Activated CD4-positive, alpha-beta memory T cell treated with anti-CD3 and anti-CD28 coated beads, Interleukin-2, amount 10 ng/mL, durations not matched to agents 7 days and 5 days (primary cell): ENCODE measurements around the gene TGFB1. TPM values are rescaled to one million over a fixed set of nuclear protein-coding genes. Genes with fewer than 3 reads are reported as not detected.

Experiments used
- CTCF ChIA-PET: fragments of 350-600 bp; sonication (Branson Sonifier 250); formaldehyde crosslinking; loops from one replicate; lab custom pipeline; 2021; ENCODE audit warnings: antibody characterized with exemption, inconsistent platforms; lab: Charles Lee
- POLR2A ChIA-PET: fragments of 350-600 bp; sonication (Branson Sonifier 250); formaldehyde crosslinking; loops from one replicate; lab custom pipeline; 2021; ENCODE audit warnings: antibody characterized with exemption; lab: Charles Lee
- DNase-seq: peaks from one replicate; pipeline ENCODE4 v3.0.0-alpha.2; 2020
- H3K27ac Mint-ChIP-seq: one replicate; pipeline ENCODE4 v1.8.0; 2021; ENCODE audit warnings: mild to moderate bottlenecking, mixed read lengths
- H3K27me3 Mint-ChIP-seq: one replicate; pipeline ENCODE4 v1.8.0; 2021; ENCODE audit warnings: mixed read lengths
- H3K36me3 Mint-ChIP-seq: one replicate; pipeline ENCODE4 v1.8.0; 2021; ENCODE audit warnings: low read depth, mixed read lengths
- H3K4me1 Mint-ChIP-seq: one replicate; pipeline ENCODE4 v1.8.0; 2021; ENCODE audit warnings: mixed read lengths
- H3K4me3 Mint-ChIP-seq: one replicate; pipeline ENCODE4 v1.8.0; 2021; ENCODE audit warnings: mild to moderate bottlenecking, mixed read lengths
- H3K9me3 Mint-ChIP-seq: one replicate; pipeline ENCODE4 v1.8.0; 2021; ENCODE audit warnings: mixed read lengths
- total RNA-seq, 2 experiments: library from RNA; stranded (reverse); gene quantifications; one replicate each; pipeline ENCODE4 v1.2.3, GENCODE V29; 2021

The TGFB1 gene
- total RNA-seq, 2 experiments from 2014 or later = 236 to 247 TPM

DNA sequence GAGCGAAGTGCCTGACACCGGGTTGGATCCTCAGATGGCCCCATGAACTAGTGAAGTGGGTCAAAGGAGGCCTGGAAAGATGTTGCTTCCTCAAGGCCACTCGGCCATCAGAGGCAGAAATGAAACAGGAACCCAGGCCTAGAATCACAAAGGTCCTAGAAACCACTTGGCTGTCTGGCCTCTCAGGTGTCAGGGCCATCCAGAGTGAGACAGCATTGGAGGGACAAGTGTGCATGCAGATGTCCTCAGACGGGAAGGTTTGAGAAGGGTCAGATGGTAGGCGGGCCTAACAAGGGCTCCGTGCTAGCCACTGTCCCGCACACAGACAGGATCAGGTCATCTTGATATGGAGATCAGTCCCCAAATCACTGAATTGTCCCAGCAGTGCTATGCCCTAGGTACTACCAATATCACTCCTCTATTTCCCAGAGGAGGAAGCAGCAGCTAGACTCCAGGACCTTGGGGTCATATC, 29.5 kb downstream of the TGFB1 start:
- H3K27me3 Mint-ChIP-seq = no peaks in the 10 kb centered on the region
- peaks cover 58% of the 10 kb centered on the region for H3K4me1 Mint-ChIP-seq
- no peaks in the 10 kb centered on the region for H3K9me3 Mint-ChIP-seq
- H3K4me3 Mint-ChIP-seq = no peak overlapping the region
- DNase-seq = no peak
- ChIA-PET POLR2A (interaction anchor here (1.5 to 7.7 kb wide), 3 partner anchors 15 to 104 kb away, joined by 3 to 42 read pairs (median 6); partner anchors contain the start of gene CCDC97), CTCF (interaction anchor here (0.6 kb wide), 1 partner anchor 1340 kb away, joined by 3 read pairs; no protein-coding TSS in a partner anchor)
- peak overlapping the region; percentile 74 for H3K27ac Mint-ChIP-seq
- H3K36me3 Mint-ChIP-seq = peaks cover 64% of the 10 kb centered on the region

DNA sequence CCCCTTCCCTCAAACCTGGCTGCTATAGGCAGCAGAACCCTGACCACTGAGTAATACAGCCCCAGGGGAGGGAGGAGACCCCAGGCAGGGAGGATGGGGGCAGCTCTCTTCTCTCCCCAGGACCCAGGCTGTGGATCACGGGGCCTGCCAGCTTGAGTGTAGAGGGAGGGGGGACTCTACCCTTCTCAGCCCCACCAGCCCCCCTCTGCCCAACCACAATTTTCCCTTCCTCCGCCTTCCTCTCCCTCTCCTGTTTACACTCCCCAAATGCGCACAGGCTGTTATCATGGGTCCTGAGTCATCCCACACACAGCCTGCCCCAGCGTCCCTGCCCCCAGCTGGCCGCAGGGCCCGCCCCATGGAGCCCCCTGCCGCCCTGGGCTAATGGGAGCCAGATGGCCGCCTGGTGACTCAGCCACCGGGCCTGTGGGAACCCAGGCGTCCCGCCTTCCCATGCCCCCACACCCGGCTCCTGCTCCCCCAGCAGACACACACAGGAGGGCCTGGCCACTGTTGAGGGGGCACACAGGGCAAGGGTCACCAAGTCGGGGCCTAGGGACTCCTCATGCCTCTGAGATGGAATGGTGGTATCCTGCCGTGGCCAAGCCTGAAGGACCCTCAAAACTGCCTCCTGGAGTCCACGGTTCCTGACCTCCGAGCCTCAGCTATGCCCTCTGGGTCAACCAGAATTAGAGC, 30.1 kb downstream of the TGFB1 start:
- ChIA-PET CTCF (interaction anchor here (1.5 kb wide), 1 partner anchor 29 kb away, joined by 3 read pairs; no protein-coding TSS in a partner anchor), POLR2A (interaction anchor here (1.0 to 7.7 kb wide), 3 partner anchors 14 to 537 kb away, joined by 3 to 42 read pairs (median 11); partner anchors contain the start of genes CCDC97 and RPS19)
- peaks cover 51% of the 10 kb centered on the region for H3K4me1 Mint-ChIP-seq
- H3K36me3 Mint-ChIP-seq = peaks cover 65% of the 10 kb centered on the region
- no peak overlapping the region for H3K4me3 Mint-ChIP-seq
- no peaks in the 10 kb centered on the region for H3K27me3 Mint-ChIP-seq
- H3K9me3 Mint-ChIP-seq = no peaks in the 10 kb centered on the region
- peak overlapping the region; percentile 34 for H3K27ac Mint-ChIP-seq
- no peak for DNase-seq

DNA sequence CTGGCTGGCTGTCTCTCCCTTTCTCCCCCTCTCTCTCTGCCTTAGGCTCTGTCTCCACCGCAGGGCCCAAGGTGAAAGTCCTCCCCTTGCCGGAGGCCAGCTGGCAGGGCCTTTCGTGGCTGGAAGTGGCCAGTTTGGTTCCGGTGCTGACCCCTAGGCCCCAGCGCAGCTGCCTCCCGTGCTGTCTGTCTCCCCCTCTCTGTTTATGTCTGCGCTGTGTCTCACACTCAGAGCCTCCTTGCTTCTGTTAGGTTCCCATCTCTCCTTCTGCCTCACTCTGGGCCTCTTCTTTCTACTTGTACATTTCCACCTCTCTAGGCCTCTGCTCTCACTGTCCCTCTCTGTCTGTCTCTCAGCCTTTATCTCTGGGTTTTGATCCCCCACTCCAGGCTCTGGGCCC, 30.7 kb downstream of the TGFB1 start:
- POLR2A ChIA-PET = interaction anchor here (1.0 to 7.7 kb wide), 3 partner anchors 13 to 537 kb away, joined by 3 to 42 read pairs (median 11); partner anchors contain the start of genes CCDC97 and RPS19

DNA sequence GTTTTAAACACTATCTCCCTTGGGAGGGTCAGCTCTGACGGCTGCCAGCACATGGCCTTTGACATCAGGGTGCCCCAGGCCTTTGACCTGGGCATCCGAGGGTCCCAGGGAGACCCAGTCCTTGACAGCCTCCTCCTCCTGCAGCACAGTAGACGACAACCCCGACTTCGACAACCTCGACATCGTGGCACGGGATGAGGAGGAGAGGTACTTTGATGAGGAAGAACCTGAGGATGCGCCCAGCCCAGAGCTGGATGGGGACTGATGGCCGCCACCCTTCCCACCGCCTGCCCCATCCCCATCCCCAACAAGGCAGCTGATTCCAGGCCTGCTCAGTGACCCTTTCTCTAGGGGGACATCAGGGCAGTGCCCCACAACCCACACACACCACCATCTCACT, 31.3 kb downstream of the TGFB1 start:
- DNase-seq = no peak
- no peak overlapping the region for H3K4me3 Mint-ChIP-seq
- H3K36me3 Mint-ChIP-seq = peaks cover 67% of the 10 kb centered on the region
- H3K4me1 Mint-ChIP-seq = peaks cover 41% of the 10 kb centered on the region
- H3K9me3 Mint-ChIP-seq = no peaks in the 10 kb centered on the region
- H3K27me3 Mint-ChIP-seq = no peaks in the 10 kb centered on the region
- ChIA-PET POLR2A (interaction anchor here (1.0 to 7.7 kb wide), 4 partner anchors 13 to 538 kb away, joined by 3 to 42 read pairs (median 10); partner anchors contain the start of genes CCDC97, HNRNPUL1 and RPS19), CTCF (interaction anchor here (1.2 to 1.5 kb wide), 3 partner anchors 30 to 35 kb away, joined by 3 to 4 read pairs (median 3); no protein-coding TSS in a partner anchor)
- peak overlapping the region; percentile 52 for H3K27ac Mint-ChIP-seq

More for the DNA sequence above, 30.7 kb downstream of the TGFB1 start:
- Mint-ChIP-seq H3K27ac (peak overlapping the region; percentile 34), H3K27me3 (no peaks in the 10 kb centered on the region), H3K4me1 (peaks cover 45% of the 10 kb centered on the region), H3K9me3 (no peaks in the 10 kb centered on the region), H3K4me3 (no peak overlapping the region), H3K36me3 (peaks cover 65% of the 10 kb centered on the region)
- CTCF ChIA-PET = interaction anchor here (1.2 to 1.5 kb wide), 2 partner anchors 30 to 32 kb away, joined by 3 to 4 read pairs; no protein-coding TSS in a partner anchor
- no peak for DNase-seq

- no peaks in the 10 kb centered on the region for H3K27me3 Mint-ChIP-seq
- H3K36me3 Mint-ChIP-seq = peaks cover 69% of the 10 kb centered on the region
- H3K27ac Mint-ChIP-seq = peak overlapping the region; percentile 26
- CTCF ChIA-PET = interaction anchor here (1.2 kb wide), 2 partner anchors 33 to 36 kb away, joined by 3 to 4 read pairs; no protein-coding TSS in a partner anchor
- peaks cover 40% of the 10 kb centered on the region for H3K4me1 Mint-ChIP-seq
- no peak for DNase-seq
- H3K9me3 Mint-ChIP-seq = no peaks in the 10 kb centered on the region
- H3K4me3 Mint-ChIP-seq = no peak overlapping the region
- POLR2A ChIA-PET = interaction anchor here (1.2 to 7.7 kb wide), 4 partner anchors 12 to 109 kb away, joined by 3 to 42 read pairs (median 10); partner anchors contain the start of genes CCDC97 and HNRNPUL1
Observed at GRCh38 chr19:41321600-41322270, 32.0 kb downstream of the TGFB1 start.

DNA sequence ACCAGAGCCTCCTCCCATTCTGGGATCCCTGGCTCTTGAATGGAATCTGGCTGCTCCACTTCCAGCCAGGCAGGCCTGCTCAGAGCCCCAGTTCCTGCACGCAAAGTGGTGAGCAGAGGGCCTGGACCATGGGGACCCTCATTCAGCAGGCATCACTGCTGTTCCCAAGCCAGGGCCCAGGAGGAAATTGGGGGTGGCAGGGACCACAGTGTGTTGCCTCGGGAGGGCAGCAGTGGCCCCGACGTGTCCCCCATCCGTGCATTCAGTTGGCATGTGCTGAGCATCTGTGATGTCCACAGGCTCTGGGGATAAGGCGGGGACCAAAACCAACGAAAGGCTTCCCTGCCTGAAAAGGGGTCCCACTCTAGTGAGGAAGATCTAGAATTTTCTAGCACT, 32.5 kb downstream of the TGFB1 start:
- Mint-ChIP-seq H3K4me3 (no peak overlapping the region), H3K27me3 (no peaks in the 10 kb centered on the region), H3K4me1 (peaks cover 36% of the 10 kb centered on the region), H3K36me3 (peaks cover 69% of the 10 kb centered on the region), H3K9me3 (no peaks in the 10 kb centered on the region), H3K27ac (peak overlapping the region; percentile 26)
- no peak for DNase-seq
- CTCF ChIA-PET = interaction anchor here (1.2 kb wide), 1 partner anchor 36 kb away, joined by 3 read pairs; no protein-coding TSS in a partner anchor
- POLR2A ChIA-PET = interaction anchor here (1.1 to 3.3 kb wide), 5 partner anchors 11 to 110 kb away, joined by 3 to 11 read pairs (median 9); partner anchors contain the start of genes CCDC97 and HNRNPUL1

DNA sequence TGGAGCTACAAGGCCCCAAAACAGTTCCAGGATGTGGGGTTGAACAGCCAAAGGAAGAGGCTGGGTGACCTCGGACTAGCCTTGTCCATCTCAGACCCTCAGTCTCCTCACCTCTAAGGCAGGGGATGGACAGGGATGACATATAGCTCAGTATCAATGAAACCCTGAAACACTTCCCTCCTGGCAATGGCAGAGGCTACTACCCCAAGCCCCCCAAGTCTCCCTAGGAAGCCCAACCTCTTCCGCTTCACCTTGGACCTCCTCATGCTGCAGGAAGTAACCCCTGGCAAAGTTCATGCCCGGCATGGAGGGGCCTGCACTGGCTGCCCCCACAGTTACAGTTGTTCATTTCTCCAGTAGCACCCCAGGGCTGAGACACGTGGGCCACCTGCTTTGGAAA, 33.2 kb downstream of the TGFB1 start:
- Mint-ChIP-seq H3K9me3 (no peaks in the 10 kb centered on the region), H3K27ac (peak overlapping the region; percentile 47), H3K4me3 (no peak overlapping the region), H3K27me3 (no peaks in the 10 kb centered on the region), H3K36me3 (peaks cover 72% of the 10 kb centered on the region), H3K4me1 (peaks cover 35% of the 10 kb centered on the region)
- POLR2A ChIA-PET = interaction anchor here (1.1 to 3.3 kb wide), 3 partner anchors 10 to 56 kb away, joined by 3 to 9 read pairs (median 9); partner anchors contain the start of genes CCDC97 and HNRNPUL1
- no peak for DNase-seq
- CTCF ChIA-PET = no interaction called here

GRCh38 chr19:41320185-41320518, 33.6 kb downstream of the TGFB1 start:
- Mint-ChIP-seq H3K27ac (no peak overlapping the region), H3K36me3 (peaks cover 72% of the 10 kb centered on the region), H3K27me3 (no peaks in the 10 kb centered on the region), H3K4me3 (no peak overlapping the region), H3K4me1 (peaks cover 31% of the 10 kb centered on the region), H3K9me3 (no peaks in the 10 kb centered on the region)
- POLR2A ChIA-PET = interaction anchor here (1.1 to 3.3 kb wide), 2 partner anchors 10 to 33 kb away, joined by 3 to 9 read pairs; partner anchors contain the start of gene CCDC97
- CTCF ChIA-PET = no interaction called here
- no peak for DNase-seq

DNA sequence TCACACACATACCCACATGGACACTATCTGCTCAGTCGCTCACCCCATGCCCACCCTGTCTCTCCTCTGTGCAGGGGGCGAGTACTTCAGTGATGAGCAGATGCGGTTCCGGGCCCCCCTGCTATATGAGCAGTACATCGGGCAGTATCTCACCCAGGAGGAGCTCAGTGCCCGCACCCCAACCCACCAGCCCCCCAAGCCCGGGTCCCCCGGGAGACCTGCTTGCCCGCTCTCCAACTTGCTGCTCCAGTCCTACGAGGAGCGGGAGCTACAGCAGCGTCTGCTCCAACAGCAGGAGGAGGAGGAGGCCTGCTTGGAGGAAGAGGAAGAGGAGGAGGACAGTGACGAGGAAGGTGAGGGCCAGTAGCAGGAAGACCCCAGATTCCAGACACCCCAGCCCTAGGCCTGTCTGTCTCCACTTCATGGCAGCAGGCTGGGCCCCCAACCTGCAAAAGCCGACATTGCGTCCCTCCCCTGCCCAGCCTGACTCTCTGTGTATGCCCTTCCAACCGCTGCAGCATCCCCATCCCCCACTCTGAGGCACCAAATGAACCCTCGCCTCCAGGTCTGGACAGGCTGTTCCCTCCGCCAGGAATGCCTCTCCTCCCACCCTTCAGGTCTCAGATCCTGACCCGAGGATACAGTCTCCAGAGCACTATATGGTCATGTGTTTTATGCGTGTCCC, 34.1 kb downstream of the TGFB1 start:
- Mint-ChIP-seq H3K9me3 (no peaks in the 10 kb centered on the region), H3K4me1 (peaks cover 27% of the 10 kb centered on the region), H3K4me3 (no peak overlapping the region), H3K27ac (no peak overlapping the region), H3K36me3 (peaks cover 69% of the 10 kb centered on the region), H3K27me3 (no peaks in the 10 kb centered on the region)
- ChIA-PET CTCF (no interaction called here), POLR2A (interaction anchor here (0.9 to 3.3 kb wide), 3 partner anchors 9 to 33 kb away, joined by 3 to 9 read pairs (median 3); partner anchors contain the start of gene CCDC97)
- DNase-seq = no peak

- Mint-ChIP-seq H3K4me3 (no peak overlapping the region), H3K36me3 (peaks cover 73% of the 10 kb centered on the region), H3K9me3 (no peaks in the 10 kb centered on the region), H3K27me3 (no peaks in the 10 kb centered on the region), H3K4me1 (peaks cover 24% of the 10 kb centered on the region), H3K27ac (no peak overlapping the region)
- ChIA-PET CTCF (no interaction called here), POLR2A (interaction anchor here (0.9 to 3.3 kb wide), 3 partner anchors 9 to 31 kb away, joined by 3 to 9 read pairs (median 3); partner anchors contain the start of gene CCDC97)
- DNase-seq = no peak
Observed at GRCh38 chr19:41318696-41319499, 34.8 kb downstream of the TGFB1 start.

- peaks cover 78% of the 10 kb centered on the region for H3K36me3 Mint-ChIP-seq
- peak overlapping the region; percentile 34 for H3K27ac Mint-ChIP-seq
- H3K4me3 Mint-ChIP-seq = no peak overlapping the region
- DNase-seq = no peak
- ChIA-PET POLR2A (interaction anchor here (0.7 to 1.0 kb wide), 3 partner anchors 11 to 52 kb away, joined by 3 read pairs; partner anchors contain the start of gene HNRNPUL1), CTCF (no interaction called here)
- no peaks in the 10 kb centered on the region for H3K27me3 Mint-ChIP-seq
- H3K9me3 Mint-ChIP-seq = no peaks in the 10 kb centered on the region
- peaks cover 35% of the 10 kb centered on the region for H3K4me1 Mint-ChIP-seq
Observed at GRCh38 chr19:41316306-41316920, 37.3 kb downstream of the TGFB1 start.
